ENCODE measurements around the gene CIRBP.

- TF ChIP-seq EZH2 (IDR thresholded peaks at IDR 0.05; ENCODE audit: low read length, unreplicated experiment) (no peak), CTCF (conservative IDR thresholded peaks at IDR 0.05; ENCODE audit: low read depth, low read length) (no peak)
Observed at GRCh38 chr19:1262623-1263123, 6.5 kb upstream of the CIRBP start.
